HepG2 (cell line): Measurements from ENCODE around the gene RASAL1. TPM values are rescaled to one million over a fixed set of nuclear protein-coding genes. Genes with fewer than 3 reads are reported as not detected.

Source experiments
- ATAC-seq: fragments of 200-7000 bp; cut with Tn5 transposase; 3 replicates; pipeline ENCODE4 v1.9.1; 2020; ENCODE audit warnings: mild to moderate bottlenecking, moderate library complexity
- BruUV-seq: library from RNA; stranded (reverse); fragments of 400-500 nt; replicated peaks from 2 replicates; lab custom pipeline; 2021; lab: Mats Ljungman, UMichigan
- CTCF ChIA-PET: fragments of 300-600 bp; formaldehyde crosslinking; extraction: SDS; loops from one replicate; lab custom pipeline; 2021; ENCODE audit warnings: low total read pairs, inconsistent platforms, low intra/inter-chr PET ratio; lab: Yijun Ruan, JAX
- POLR2A ChIA-PET: fragments of 350-600 bp; sonication (Branson Sonifier 250); formaldehyde crosslinking; loops from one replicate; lab custom pipeline; 2020; ENCODE audit warnings: antibody characterized with exemption, inconsistent platforms; lab: Yijun Ruan, JAX
- DNase-seq: peaks from one replicate; pipeline ENCODE4 v3.0.0-alpha.2; 2015; ENCODE audit warnings: low spot score
- FAIRE-seq: peaks from 3 replicates; lab custom pipeline; 2011; peaks lifted over from hg19 to GRCh38; lab: Jason Lieb, UNC
- H2AFZ ChIP-seq: one replicate; pipeline ENCODE4 v1.6.1; 2011; ENCODE audit warnings: low read length, inconsistent platforms
- H3K27ac ChIP-seq: fragments of 300-600 bp; 3 replicates; pipeline ENCODE4 v1.8.0; 2011; ENCODE audit warnings: mixed run types, mild to moderate bottlenecking, mixed read lengths, low read length, inconsistent platforms; ENCODE audit not compliant: insufficient read depth; ENCODE audit errors: extremely low read length
- H3K27me3 ChIP-seq, 2 experiments: fragments of 200-600 bp in 1 of 2; 2 replicates in 1 of 2; 3 replicates in 1 of 2; pipeline versions ENCODE4 v1.6.0 to v1.8.0; 2011; ENCODE audit warnings: low read length in 2 of 2, mild to moderate bottlenecking in 2 of 2, moderate library complexity in 2 of 2, inconsistent platforms in 1 of 2; ENCODE audit not compliant: insufficient read depth in 2 of 2, control insufficient read depth in 1 of 2
- H3K36me3 ChIP-seq, 2 experiments: fragments of 200-600 bp in 1 of 2; replicated peaks in 1 of 2; 2 replicates in 1 of 2; 3 replicates in 1 of 2; pipeline versions ENCODE4 v1.5.1 to v1.8.0; 2011; ENCODE audit warnings: low read length in 2 of 2, inconsistent platforms in 1 of 2; ENCODE audit not compliant: insufficient read depth in 2 of 2, control insufficient read depth in 1 of 2
- H3K4me1 ChIP-seq: 2 replicates; pipeline ENCODE4 v1.5.1; 2012; ENCODE audit warnings: low read length, inconsistent platforms; ENCODE audit not compliant: insufficient read depth
- H3K4me2 ChIP-seq: 2 replicates; pipeline ENCODE4 v1.6.0; 2011; ENCODE audit warnings: low read depth, low read length, inconsistent platforms
- H3K4me3 ChIP-seq, 3 experiments: fragments of 200-600 bp in 1 of 3; sonication (generic), shearing (Covaris generic) in 1 of 3; replicated peaks in 1 of 3; 2 replicates each; pipeline ENCODE4 v1.5.1; 2011 to 2016; ENCODE audit warnings: low read length in 3 of 3, inconsistent platforms in 2 of 3, low read depth in 2 of 3, mild to moderate bottlenecking in 2 of 3, control low read depth in 1 of 3, mixed read lengths in 1 of 3; ENCODE audit not compliant: insufficient read depth in 1 of 3
- H3K79me2 ChIP-seq: one replicate; pipeline ENCODE4 v1.6.1; 2011; ENCODE audit warnings: low read length, inconsistent platforms; ENCODE audit not compliant: insufficient read depth
- H3K9ac ChIP-seq: 2 replicates; pipeline ENCODE4 v1.6.0; 2011; ENCODE audit warnings: mild to moderate bottlenecking, low read depth, low read length, inconsistent platforms; ENCODE audit not compliant: insufficient read depth
- H3K9me3 ChIP-seq: 2 replicates; pipeline ENCODE4 v1.5.1; 2012; ENCODE audit warnings: mild to moderate bottlenecking, low read length
- H4K20me1 ChIP-seq: 2 replicates; pipeline ENCODE4 v1.6.0; 2011; ENCODE audit warnings: inconsistent platforms, mild to moderate bottlenecking, low read length, moderate library complexity; ENCODE audit not compliant: insufficient read depth
- CBX1 ChIP-seq: IDR thresholded peaks from one replicate; pipeline ENCODE4 v1.6.1; 2016; ENCODE audit warnings: antibody characterized with exemption, low read depth
- NRL ChIP-seq: sonication (generic); formaldehyde crosslinking; IDR thresholded peaks from 2 replicates; pipeline ENCODE4 v1.5.0; 2020; ENCODE audit warnings: missing genetic modification reagents, mild to moderate bottlenecking, moderate library complexity, borderline replicate concordance
- ZBTB40 ChIP-seq, 2 experiments: fragments of 450-650 bp in 1 of 2; sonication (generic) in 1 of 2; formaldehyde crosslinking in 1 of 2; IDR thresholded peaks; 2 replicates each; pipeline versions ENCODE4 v1.6.1 to v1.8.0; 2016 to 2022; ENCODE audit warnings: antibody characterized with exemption in 1 of 2, mild to moderate bottlenecking in 1 of 2, missing genetic modification reagents in 1 of 2
- ZMYM3 ChIP-seq: sonication (generic); formaldehyde crosslinking; IDR thresholded peaks from 2 replicates; pipeline ENCODE4 v1.5.1; 2020; ENCODE audit warnings: mild to moderate bottlenecking, missing genetic modification reagents
- ZNF101 ChIP-seq: sonication (generic); formaldehyde crosslinking; IDR thresholded peaks from 2 replicates; pipeline ENCODE4 v1.4.0; 2020; ENCODE audit warnings: mild to moderate bottlenecking, low read depth, missing genetic modification reagents, borderline replicate concordance
- ZNF646 ChIP-seq: sonication (generic); formaldehyde crosslinking; IDR thresholded peaks from 2 replicates; pipeline ENCODE4 v1.9.0; 2021; ENCODE audit warnings: mild to moderate bottlenecking, missing genetic modification reagents
- WGBS: methylation state at CpG from one replicate; pipeline ENCODE4 v1.1.6; 2017; ENCODE audit warnings: low lambda C conversion rate; 5-methylcytosine and 5-hydroxymethylcytosine counted together
- in situ Hi-C: cut with HindIII; loops from 2 replicates; pipeline ENCODE4 v1.10.0; 2017; ENCODE audit warnings: low pct_unique_long_range_greater_than_20kb; ENCODE audit not compliant: extremely low pct_ligation_motif_present
- intact Hi-C: fragments of 100-400 bp; cut with micrococcal nuclease; formaldehyde crosslinking; loops from one replicate; pipeline ENCODE4 v1.10.0; 2022; ENCODE audit not compliant: unreplicated experiment
- polyA plus RNA-seq, 8 experiments: library from polyadenylated mRNA; depleted of rRNA in 3 of 8; stranded (reverse) in 7 of 8; unstranded in 1 of 8; fragments of >200 nt; fragmentation: Illumina TruSeq in 4 of 8; extraction: Trizol in 4 of 8; gene quantifications; 2 replicates each; pipeline versions ENCODE4 v1.2.1 to v1.2.3, GENCODE V29; 2011 to 2016; ENCODE audit warnings: low read depth in 4 of 8, missing spikeins in 1 of 8, mixed read lengths in 1 of 8; ENCODE audit not compliant: insufficient read depth in 1 of 8
- total RNA-seq, 5 experiments: library from RNA; depleted of rRNA; stranded (reverse); fragments of >200 nt; fragmentation: Illumina TruSeq; extraction: Trizol; gene quantifications; 2 replicates each; pipeline ENCODE4 v1.2.3, GENCODE V29; 2016; ENCODE audit warnings: low read depth in 1 of 5

RASAL1 gene
- total and polyA plus RNA-seq, 2 of the 13 experiments (the other 11 are each of a cell fraction or from before 2014, with no cell fraction given), result not detected

GRCh38 chr12:113062502-113063395 is 72.8 kb downstream of the RASAL1 start:
- Histone ChIP-seq H3K27me3 (peaks cover 0 to 8% of the 10 kb centered on the region in 2 experiments; a peak in 1 of 5 replicates), H3K79me2 (no peaks in the 10 kb centered on the region), H3K4me2 (no peak overlapping the region), H2AFZ (no peak overlapping the region), H3K4me3 (peak overlapping the region in 1 of 3 experiments; percentile 36; a peak in 1 of 6 replicates), H3K27ac (no peak overlapping the region), H3K9ac (no peak overlapping the region), H3K4me1 (peaks cover 12% of the 10 kb centered on the region), H3K9me3 (no peaks in the 10 kb centered on the region), H3K36me3 (no peaks in the 10 kb centered on the region), H4K20me1 (no peaks in the 10 kb centered on the region)
- in situ Hi-C loops, result no loop called here
- peak; percentile 58 for ATAC-seq
- no TSS peak for BruUV-seq
- DNase-seq, result no peak
- CTCF ChIA-PET, result no interaction called here
- POLR2A ChIA-PET, result no interaction called here
- 29% methylated on average over 4 of the region's 23 CpGs for WGBS
- intact Hi-C loops, result no loop called here
- FAIRE-seq, result no peak
- TF ChIP-seq CBX1 (no peak), ZMYM3 (CRISPR knock-in tag) (no peak), ZNF646 (CRISPR knock-in tag) (peak; percentile 22; the same call in 1 of the 2 replicates), ZBTB40 (IDR thresholded peaks at IDR 0.05) (no peak), ZBTB40 (CRISPR knock-in tag; IDR thresholded peaks at IDR 0.05) (0 out of 2 replicates have a peak, but pooled peaks have one; percentile 14), ZNF101 (CRISPR knock-in tag) (no peak), NRL (CRISPR knock-in tag) (no peak)
